Uterus (tissue), 2 donors: ENCODE results near the gene ZFP90.

Experiments used
- CTCF ChIP-seq, 4 experiments: fragments of 200-600 bp in 2 of 4; fragments of 450-650 bp in 2 of 4; sonication (generic) in 2 of 4; IDR thresholded peaks; one replicate each; pipeline ENCODE4 v1.5.1; 2016 to 2019; ENCODE audit warnings: antibody characterized with exemption in 4 of 4, mild to moderate bottlenecking in 2 of 4, moderate library complexity in 1 of 4
- POLR2A ChIP-seq, 2 donors: fragments of 450-650 bp; IDR thresholded peaks; one replicate each; pipeline ENCODE4 v1.6.1; 2016; ENCODE audit warnings: antibody characterized with exemption in 2 of 2, mild to moderate bottlenecking in 1 of 2, moderate library complexity in 1 of 2

DNA sequence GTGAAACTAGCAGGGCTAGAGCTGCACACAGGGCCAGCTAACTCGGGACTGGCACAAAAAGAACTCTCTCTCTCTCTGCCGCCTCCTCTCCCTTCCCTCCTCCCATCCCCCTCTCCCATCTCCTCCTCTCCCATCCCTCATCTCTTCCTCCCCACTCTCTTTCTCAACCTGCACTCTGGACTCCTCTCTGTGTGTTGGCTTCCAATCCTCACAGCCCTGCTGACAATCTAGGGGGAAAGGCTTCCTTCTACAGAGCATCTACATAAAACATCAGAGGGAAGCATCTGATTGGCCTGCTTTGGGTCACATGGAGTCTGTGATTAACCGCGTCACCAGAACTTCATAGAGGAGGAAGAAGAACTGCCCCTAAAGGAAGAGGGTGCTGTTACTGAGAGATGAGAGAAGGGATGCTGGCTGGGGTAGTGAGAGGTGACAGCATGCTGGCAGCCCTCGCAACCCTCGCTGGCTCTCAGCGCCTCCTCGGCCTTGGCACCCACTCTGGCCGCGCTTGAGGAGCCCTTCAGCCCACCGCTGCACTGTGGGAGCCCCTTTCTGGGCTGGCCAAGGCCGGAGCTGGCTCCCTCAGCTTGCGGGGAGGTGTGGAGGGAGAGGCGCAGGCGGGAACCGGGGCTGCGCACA lies 12.8 kb upstream of the ZFP90 start:
- TF ChIP-seq POLR2A (IDR thresholded peaks at IDR 0.05): no peak
- no peak for TF ChIP-seq CTCF (IDR thresholded peaks at IDR 0.05)
